Stimulated activated CD8-positive, alpha-beta memory T cell treated with anti-CD3 and anti-CD28 coated beads, Interleukin-12 subunit alpha, Interleukin-12 subunit beta, amount 100 ng/mL, for 1 hour (primary cell): ENCODE measurements around the gene TGM6.

Experiments used
- DNase-seq: peaks from one replicate; pipeline ENCODE4 v3.0.0-alpha.2; 2020; ENCODE audit warnings: low read depth

Gene TGM6

DNA sequence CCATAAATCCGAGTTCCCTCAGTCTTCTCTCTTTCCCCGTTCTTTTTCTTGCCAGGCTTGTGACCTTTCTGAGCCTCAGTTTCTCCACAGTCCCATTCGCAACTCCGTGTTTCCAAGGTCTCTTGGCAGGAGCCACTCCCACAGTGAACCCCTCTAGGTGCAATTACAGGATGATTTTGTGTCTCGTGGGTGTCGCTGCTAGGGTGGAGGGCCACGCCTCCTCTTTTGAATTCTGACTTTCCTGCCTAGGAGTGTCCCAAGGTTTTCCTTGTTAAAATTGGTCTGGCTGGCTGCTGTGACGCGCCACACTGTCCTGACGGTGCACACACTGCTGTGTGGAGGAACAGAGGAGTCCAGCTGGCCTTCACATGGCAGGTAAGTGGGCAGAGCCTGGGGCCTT, at the start of gene TGM6:
Gene TGM6, plus strand, starts transcription at position 301 of the 400 bp plus-strand sequence. Its CDS starts 68 bp downstream, at position 369.
- no peak for DNase-seq

- no peak for DNase-seq
Observed at GRCh38 chr20:2331106-2331505, 49.6 kb upstream of the TGM6 start.

DNA sequence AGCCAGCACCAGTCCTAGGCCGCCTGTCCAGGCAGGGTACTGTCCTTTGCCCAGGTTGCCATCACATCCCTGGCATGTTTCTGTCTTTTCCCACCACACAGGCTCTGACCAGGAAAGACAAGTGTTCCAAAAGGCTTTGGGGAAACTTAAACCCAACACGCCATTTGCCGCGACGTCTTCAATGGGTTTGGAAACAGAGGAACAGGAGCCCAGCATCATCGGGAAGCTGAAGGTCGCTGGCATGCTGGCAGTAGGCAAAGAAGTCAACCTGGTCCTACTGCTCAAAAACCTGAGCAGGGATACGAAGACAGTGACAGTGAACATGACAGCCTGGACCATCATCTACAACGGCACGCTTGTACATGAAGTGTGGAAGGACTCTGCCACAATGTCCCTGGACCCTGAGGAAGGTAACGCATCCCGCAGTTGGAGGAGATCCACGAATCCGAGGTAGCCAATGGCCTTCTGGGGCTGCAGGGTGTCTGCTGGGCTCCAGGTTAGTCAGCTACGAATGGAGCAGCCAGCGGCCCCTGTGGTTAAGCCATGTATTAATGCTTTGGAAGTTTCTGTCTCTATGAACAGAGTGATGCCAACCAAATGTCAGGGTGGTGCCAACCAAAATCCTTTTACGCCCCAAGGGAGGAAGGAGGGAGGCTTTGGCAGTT, 48.7 kb upstream of the TGM6 start:
- DNase-seq, result no peak

DNA sequence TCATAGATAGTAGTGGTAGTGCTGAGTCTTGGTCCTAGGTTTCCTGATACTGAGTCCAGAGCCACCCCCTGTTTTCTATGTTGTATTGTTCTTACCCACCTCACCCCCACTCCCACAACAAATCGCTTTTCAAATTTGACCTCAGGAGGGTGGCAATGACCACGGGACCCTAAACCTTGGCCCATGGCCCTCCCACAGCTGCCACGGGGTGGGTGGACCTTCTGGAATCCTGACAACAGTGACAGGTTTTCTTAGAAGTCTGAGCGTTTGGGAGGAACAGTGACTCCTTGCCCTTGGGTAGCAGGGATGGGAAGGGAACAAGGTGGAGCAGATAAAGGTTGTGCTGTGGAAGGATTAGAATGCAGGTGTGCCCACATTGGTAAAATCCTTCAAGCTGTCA, 48.0 kb upstream of the TGM6 start:
- DNase-seq, result no peak

GRCh38 chr20:2333821-2334220, 46.9 kb upstream of the TGM6 start:
- DNase-seq, result no peak

GRCh38 chr20:2335096-2335870, 45.4 kb upstream of the TGM6 start:
- DNase-seq, result no peak

DNA sequence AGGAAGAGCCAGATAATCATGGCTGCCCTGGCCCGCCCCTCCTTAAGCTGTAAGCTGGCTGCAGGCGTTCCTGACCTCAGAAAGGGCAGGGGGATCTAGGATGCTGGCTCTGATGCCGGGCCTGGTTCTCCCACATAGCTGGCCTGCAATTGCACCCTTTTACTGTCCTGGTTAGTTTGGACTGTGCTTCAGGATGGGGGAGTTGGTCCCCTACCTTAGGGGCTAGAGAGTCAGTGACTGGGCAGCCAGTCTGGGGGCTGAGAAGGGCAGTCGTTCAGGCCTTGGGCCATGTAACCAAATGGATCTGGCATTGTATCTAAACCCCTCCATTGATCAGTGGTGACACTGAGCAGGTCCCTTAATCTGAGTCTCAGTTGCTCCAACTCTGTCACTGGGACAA, 44.2 kb upstream of the TGM6 start:
- no peak for DNase-seq

DNA sequence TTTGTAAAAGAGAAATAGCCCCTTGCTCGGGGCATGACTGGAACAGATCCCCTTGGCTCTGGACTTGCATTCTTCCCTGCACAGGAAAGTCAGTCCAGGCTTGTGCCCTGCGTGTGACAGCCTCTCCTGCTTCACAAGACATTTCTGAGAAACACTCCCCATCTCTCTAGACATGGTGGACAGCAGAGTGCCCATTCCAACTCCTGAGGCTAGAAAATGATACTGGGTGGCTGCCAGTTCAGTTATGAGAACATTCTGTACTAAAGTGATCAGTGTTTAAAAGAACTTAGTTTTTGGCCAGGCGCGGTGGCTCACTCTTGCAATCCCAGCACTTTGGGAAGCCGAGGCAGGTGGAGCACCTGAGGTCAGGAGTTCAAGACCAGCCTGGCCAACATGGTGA, 43.6 kb upstream of the TGM6 start:
- DNase-seq, result no peak

DNA sequence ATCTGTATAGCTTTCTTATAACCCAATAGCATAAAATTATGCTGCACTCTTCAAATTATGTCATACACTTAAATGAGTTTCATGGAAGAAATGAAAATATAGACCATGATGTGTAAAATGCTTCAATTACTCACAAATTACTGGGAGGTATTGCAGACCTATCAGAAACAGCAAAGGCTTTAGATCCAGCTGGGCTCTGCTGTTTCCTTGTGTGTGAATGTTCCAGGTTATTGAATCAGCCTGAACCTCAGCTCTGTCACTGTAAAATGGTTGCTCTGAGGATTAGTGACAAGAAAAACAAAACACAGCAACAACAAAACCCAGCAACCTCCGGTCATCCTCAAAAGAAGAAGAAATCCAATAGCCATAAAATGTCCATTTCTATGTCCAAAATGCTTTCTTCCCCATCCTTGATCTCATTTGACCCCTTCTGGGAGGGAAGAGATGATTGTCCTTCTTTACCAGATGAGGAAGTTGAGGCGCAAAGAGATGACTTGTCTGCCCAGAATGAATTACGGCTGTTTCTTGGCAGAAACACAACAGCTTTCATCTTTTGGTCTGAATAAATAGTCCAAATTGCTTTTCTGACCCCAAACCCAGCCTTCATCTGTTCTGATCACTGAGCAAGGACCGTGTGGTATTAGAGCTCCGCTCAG, 42.2 kb upstream of the TGM6 start:
- DNase-seq, result no peak

DNA sequence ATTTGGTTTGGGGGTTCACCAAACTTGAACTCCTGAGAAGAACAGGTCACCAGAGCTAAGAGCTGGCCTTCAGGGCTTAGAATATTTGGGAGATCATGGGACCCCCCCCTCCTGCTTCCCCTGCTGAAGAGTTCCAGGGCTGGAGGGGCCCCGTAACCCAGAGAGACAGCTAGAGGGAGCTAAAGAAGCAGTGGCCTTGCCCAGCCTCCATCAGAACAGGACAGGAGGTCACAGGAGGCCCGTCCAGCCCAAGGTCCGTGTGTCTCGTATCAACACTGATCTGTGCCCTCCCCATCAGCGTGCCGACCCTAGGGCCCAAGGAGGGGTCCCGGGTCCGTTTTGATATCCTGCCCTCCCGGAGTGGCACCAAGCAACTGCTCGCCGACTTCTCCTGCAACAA, 40.6 kb upstream of the TGM6 start:
- DNase-seq, result no peak

GRCh38 chr20:2340823-2341222, 39.9 kb upstream of the TGM6 start:
- DNase-seq, result no peak

DNA sequence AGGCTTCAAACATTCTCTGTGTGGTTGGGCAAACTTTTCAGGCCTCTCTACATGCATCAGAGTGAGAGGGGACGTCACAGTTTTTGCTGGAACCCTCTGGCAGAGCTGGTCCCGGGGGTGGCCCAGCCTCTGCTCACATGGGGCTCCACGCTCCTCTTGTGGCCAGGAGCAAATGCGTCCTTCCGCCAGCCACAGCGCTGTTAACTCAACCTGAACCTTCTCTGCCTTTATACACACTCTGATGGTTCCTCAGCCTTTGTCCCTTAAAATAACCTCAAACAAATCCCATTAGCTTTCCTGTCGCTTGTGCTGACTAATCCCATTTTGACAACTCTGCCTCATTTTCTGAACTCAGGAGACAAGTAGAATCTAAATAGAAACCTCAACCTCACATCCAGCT, 39.4 kb upstream of the TGM6 start:
- DNase-seq, result no peak

DNA sequence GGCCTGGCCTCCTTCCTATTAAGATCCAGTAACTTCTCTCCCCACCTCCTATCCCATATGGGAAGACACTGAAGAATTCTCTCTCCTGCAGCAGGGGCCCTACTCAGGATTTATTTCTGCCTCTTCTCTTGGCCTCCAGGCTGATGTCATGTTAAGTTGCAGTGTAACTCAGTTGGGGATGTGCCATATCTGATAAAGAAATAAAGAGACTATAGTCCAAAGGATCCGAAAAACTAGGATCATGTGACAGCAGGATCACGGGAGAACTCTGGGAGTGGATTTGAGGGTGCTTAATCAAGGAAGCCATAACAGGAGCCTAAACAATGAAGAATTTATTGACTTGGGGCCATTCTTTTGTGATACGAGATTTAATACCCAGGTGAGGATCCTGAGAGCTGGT, 38.5 kb upstream of the TGM6 start:
- DNase-seq, result no peak

DNA sequence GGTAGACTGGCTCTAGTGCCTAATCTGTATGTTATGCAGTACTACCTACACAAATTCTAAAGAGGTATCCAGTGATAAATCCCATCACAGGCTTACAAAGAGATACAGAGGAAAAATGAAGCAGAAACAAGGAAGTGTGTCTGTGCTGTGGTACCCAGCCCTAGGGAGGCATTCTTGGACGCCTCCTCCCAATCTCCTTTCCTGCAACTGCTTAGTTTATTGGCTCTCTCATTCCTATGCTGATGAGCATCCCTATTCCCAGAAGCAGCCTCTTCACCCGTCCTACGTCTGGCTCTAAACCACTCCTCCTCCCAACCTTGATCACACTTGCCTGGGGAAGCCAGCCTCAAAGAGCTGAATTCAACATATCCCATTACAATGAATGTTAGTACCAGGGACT, 34.5 kb upstream of the TGM6 start:
- no peak for DNase-seq

DNA sequence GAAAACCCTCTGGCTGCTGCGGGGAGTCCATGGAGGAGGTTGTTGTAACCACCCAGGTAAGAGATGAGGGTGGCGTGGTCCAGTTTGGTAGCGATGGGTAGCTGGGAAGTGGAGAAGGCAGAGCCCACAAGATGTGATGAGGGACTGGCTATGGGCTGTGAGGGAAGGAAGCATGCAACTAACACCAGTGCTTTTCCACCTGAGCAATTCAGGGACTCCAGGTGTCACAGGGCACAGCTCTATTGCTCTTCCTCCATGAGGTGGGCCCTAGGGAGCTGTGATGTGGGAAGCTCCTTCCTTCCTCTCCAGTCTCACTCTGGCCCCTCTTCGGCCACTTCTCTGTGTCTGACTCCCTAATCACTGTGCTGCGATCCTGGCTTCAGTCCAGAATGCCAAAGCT, 32.4 kb upstream of the TGM6 start:
- no peak for DNase-seq

DNA sequence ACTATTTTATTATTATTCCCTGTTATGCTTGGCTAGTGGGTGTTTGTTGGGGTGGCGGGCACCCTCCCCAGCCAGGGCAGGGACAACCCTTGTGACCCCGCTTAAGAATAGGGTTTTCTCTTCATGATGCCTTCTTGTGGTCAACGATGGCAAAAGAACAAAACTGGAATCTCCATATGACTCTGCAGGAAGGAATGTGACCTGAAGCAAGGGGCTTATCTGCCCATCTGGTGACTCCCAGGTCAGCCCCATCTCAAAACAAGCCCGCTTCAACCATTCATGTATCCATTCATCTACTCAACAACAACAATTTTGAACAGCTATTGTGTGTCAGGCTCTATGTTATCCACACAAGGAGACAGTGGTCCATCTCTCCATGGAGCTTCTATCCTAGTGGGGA, 30.9 kb upstream of the TGM6 start:
- DNase-seq, result no peak

- no peak for DNase-seq
Observed at GRCh38 chr20:2350606-2351005, 30.1 kb upstream of the TGM6 start.

GRCh38 chr20:2353231-2353630, 27.5 kb upstream of the TGM6 start:
- DNase-seq, result no peak

- DNase-seq, result no peak
Observed at GRCh38 chr20:2357114-2357513, 23.6 kb upstream of the TGM6 start.

DNA sequence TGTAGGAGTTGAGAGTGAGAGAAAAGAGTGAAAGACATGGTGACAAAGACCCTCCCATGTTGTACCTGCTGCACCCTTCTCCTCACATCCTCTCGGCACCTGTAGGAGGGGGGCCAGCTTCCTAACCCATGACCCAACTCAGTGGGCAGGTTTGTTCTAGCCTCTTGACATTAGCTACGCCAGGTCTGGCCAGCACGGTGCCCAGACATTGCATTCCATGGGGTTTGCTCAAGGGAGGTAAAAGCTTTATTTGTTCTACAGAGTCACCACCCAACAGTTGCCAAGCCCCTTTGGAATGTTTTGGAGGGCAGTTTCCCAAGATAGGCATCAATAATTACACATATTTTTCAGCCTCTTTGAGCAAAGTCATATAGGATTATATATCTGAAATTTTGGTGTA, 22.7 kb upstream of the TGM6 start:
- DNase-seq, result no peak

GRCh38 chr20:2361035-2361593, 19.6 kb upstream of the TGM6 start:
- no peak for DNase-seq

DNA sequence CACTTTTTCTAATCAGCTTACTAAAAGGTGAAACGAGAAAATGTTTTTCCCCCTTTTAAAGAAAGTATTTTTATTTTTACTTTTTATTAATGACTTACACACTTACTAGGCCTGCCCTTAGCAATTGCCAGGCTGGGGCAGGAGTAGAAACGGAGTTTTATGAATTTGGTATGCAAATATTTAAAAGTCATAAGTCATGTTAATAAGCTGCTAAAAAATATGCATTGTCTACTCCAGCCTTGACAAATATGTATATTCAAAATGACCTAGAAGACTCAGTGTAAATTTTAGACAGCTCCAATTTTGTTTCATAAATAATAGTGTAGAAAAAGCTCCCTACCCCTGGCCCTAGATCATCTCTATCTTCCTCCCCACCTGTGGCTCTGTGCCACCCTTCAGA, 17.5 kb upstream of the TGM6 start:
- no peak for DNase-seq

DNA sequence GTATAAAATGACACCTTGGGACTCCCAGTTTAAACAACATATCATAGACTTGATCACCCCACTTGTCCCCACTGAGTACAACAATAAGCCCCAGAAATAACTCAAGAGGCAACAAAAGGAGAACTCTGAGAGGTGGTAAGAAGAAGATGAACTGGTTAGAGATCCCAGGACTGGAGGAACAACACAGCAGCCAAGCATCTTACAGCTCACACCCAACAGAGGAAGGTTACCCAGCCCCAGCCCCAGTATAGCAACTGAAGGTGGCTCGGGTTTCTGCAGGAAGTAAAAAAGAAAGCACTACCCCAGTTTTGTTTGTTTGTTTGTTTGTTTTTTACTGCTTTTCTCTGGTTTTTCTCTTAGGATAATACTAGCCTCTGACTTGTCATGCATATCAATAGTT, 17.1 kb upstream of the TGM6 start:
- no peak for DNase-seq
